HG03135 (cell line): Measurements from ENCODE around the gene HMSD.
"Not testable (repeated sequence)": the region's sequence is repeated elsewhere in the genome, so short reads cannot be mapped to it uniquely, and the experiment has no call there.

ENCODE experiments used
- ATAC-seq: cut with Tn5 transposase; IDR thresholded peaks from one replicate; pipeline ENCODE4 v1.9.1; 2021; ENCODE audit warnings: mild to moderate bottlenecking, moderate library complexity; ENCODE audit not compliant: unreplicated experiment

HMSD gene, protein sequence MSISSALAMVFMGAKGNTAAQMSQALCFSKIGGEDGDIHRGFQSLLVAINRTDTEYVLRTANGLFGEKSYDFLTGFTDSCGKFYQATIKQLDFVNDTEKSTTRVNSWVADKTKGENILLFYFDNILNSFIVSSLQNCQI

DNA sequence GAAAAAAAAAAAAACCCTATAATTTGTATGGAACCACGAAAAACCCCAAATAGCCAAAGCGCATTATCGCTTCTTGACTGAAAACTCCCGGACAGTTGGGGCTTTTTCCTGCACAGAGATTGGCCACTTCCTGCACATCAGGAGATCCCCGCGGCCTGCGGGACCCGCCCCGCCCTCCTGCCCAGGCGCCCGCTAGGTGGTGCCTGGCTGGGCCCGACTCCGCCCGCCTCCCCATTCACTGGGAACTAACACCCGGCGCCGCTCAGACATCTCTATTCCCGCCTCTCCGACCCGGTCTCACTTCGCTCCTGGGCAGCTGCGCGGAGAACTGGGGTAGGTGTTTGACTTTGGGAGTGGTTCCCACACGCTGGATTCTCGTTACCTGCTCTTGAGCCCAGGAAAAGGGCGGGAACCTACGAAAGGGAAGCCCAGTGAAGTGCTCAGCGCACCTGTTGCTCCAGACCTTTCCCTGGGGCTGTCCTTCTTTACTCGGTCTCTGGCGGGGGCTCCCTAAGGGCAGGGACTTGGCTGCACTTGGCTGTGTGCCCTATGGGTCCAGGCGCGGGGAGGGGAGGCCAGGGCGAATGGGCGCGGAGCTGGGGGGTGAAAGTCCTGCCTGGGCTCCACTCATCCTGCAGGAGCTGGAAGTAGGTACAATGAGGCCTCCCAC lies at the start of gene HMSD:
Gene HMSD, plus strand, starts transcription at position 234 of the 670 bp plus-strand sequence. CDS start 4,155 bp downstream, outside the sequence.
- peak; percentile 83 for ATAC-seq

DNA sequence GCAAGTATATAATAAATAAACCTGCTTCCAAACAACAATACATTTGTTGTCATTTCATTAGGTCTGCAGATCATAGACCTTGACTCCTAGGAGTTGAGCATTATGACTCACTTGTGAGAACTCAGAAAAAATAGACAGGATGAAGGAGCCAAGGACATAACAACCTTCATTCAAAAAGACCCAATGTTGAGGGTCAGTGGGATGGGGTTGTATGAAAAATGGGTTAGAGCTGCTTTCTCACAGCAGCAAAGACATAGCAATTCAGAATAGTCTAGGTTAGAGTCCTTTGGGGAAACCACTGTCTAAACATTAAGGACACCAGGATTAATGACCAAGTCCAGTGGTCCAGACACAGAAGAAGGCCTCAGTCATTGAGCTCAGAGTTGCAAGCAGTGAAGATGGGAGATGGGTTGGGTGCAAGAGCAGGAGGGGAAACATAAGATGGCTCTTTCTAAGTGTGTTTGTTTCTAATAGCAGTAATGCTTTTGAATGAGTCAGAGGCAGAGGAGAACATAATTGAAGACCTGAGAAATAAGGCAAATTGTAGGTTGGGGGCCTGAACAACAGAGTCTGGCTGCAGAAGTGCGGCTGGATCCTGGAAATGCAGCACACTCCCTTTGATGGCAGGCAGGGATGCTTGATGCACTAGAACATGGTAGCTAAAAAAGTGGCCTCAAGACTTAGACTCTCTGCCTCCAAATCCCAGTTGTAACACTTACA lies 45.1 kb upstream of the HMSD start:
- ATAC-seq: no peak

DNA sequence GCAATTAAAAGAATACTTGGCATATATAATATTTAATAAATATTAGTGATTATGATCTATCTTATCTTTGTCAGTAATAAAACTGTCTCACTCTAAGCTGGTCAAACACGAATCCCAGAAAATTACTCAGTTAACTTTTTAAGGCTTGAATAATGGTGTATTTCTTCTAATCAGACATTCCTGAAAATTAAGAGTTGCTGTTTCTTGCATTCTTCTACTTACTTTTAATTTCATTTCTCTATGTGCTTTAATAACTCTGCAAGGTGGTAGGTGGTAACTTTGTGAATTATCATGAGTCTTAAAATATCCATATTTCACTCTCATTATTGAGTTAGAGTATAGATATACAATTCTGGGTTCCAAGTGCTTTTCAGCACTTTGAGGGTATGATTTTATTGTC lies 44.4 kb upstream of the HMSD start:
- no peak for ATAC-seq

DNA sequence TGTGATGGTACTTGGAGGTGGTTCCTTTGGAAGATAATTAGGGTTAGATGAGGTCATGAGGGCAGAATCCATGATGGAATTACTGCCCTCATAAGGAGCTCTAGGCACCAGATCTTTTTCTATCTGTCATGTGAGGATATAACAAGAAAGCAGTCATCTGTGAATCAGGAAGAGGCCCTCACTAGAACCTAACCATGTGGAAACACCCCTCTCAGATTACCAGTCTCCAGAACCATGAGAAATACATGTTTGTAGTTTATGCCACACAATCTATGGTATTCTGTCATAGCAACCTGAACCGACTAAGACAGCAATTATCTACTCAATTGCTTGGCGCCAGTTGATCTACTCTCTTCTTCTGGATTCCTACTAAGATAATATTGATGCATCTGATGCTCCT lies 43.7 kb upstream of the HMSD start:
- ATAC-seq: no peak

DNA sequence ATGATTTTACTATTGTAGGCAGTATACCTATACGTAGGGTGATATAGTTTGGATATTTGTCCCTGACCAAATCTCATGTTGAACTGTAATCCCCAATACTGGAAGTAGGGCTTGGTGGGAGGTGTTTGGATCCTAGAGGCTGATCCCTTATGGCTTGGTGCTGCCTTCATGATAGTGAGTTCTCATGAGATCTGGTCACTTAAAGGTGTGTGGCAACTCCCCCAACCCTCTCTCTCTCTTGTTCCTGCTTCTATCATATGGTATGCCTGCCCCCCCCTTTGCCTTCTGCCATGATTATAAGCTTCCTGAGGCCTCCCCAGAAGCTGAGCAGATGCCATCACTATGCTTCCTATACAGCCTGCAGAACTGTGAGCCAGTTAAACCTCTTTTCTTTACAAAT lies 43.0 kb upstream of the HMSD start:
- ATAC-seq: no peak

DNA sequence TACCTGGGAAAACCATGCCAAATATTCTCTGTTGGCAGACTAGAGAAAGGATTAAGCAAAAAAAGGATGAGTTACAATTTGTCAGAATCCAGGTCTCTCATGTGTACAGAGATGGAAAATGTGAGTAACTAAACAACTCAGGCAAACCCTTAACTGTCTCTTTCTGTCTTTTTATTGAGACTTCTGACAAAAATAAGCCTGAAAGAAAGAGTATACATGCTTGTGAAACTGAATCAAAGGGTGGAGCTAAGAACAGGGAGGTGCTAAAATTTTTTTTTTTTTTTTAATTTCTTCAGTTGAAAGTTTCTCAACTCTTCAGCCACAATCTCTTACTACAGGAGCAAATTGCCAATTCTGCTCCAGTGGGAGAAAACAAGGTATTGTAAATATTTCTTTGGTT lies 41.4 kb upstream of the HMSD start, which contains the start of gene SERPINB10:
Gene SERPINB10, plus strand, starts transcription at position 295 of the 400 bp plus-strand sequence. CDS start 7,553 bp downstream, outside the sequence.
- peak; percentile 60 for ATAC-seq

DNA sequence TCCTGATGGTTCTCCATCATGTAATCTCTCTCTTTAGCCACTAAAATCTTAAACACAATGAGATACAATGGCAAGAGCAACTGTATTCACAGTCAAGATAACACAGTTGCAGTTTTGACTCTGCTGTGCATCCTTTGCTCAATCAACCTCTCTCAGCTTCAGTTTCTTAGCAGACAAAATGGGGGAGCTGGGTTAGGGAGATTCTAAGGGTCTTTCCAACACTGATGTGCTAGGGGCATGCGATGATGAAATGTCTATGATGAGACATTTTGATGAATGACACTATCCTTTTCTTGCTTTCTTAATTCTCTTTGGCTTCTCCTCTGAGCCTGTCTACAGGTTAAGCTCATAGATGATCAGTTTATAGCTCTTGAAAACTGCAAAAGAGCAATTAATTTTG lies 40.2 kb upstream of the HMSD start:
- ATAC-seq: no peak

DNA sequence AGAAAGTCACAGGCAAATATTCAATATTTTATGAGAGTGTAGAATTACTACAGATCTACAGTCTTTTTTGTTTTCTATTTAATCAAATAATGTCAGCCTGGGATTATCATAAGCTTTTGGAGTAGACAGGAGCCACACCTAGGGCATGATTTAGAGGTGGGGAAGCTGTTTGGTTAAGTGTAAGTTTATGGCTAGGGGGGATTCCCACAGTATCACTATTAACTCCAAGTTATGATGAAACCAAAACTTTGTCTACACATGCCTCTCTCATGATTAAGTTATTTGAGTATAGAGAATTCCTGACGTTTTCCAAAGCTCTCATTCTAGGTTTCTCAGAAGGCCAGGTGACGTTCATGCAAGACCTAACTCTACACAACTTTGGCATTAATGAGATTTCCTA lies 39.2 kb upstream of the HMSD start:
- ATAC-seq: no peak

DNA sequence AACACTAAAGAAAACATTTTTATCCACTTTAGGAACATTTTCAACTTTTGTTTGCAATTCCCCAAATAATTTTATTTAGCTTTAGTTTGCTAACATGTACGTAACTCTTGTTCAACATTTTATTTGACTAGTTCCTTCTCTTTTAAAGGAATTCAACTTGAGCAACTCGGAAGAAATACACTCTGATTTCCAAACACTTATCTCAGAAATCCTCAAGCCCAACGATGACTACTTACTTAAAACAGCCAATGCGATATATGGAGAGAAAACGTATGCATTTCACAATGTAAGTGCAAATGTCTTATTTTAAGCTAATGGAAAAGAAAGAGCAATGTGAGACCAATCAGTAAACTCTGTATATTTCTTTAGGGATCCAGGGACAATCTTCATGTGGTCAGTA lies 31.3 kb upstream of the HMSD start:
- no peak for ATAC-seq

DNA sequence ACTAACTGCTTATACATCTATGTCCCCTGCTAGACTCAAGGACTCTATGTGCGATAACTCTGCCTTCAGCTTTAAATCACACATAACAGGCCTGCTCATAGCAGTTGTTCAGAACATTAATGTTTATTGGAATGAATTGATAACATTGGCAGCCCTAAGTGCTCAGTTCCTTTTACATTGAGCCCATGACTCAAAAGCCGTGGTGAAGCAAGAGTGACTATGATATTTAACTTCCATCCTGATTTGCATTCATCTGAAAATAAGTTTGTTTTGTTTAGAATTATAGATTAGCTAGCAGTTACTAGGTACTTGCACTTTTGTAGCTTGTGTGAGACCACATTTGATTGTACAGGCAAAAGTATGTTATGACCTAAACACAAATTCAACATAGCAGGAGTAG lies 27.1 kb upstream of the HMSD start:
- ATAC-seq: no peak

DNA sequence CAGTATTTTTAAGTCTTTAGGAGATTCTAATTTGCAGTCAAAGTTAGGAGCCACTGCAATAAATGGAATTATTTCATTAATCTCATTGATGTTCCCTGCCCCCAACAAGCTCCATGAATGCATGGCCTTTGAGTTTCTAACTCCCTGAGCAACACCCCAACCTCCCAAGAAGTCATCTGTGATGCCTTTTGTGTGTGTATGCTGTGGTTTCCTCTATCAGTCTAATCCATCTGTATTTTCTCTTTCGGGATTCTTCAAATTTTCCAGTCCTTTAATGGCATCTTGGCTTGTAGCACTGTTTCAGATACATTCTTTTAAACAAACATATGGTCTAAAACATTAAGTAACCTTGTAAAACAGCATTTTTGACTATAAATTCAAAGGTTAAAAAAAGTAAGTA lies 24.6 kb upstream of the HMSD start:
- ATAC-seq: no peak

DNA sequence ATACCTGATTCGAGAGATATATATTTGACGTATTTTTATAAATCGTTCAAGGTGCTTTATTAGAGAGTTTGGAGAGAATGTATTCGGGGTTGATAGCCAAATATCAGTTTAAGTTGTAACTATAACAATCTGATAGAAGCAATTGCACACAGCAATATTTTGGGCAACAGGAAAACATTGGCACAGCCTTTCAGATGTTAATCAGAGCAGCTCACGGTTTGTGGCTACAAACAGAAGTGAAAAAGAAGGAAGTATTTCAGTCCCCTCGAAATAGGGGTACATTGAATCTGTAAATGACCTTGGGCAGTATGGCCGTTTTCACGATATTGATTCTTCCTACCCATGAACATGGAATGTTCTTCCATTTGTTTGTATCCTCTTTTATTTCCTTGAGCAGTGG lies 20.8 kb upstream of the HMSD start:
- no peak for ATAC-seq

DNA sequence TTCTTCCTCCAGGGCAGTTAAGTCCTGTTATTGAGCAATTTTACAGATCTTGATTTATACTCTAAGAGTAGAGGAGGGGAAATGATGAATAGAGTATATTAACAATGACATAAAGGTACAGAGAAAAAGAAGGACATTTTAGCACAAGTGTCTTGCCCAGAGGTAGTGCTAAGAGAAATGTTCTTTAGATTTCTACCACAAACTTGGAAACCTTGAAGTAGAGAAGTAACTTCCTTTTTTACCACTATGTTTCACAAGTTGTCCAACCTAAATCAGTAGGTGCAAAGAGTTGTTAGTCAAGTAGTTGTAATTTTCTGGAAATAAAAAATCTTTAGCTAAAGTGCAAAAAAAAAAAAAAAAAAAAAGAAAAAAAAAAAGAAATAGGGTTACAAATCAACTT lies 19.7 kb upstream of the HMSD start:
- not testable (repeated sequence) for ATAC-seq

DNA sequence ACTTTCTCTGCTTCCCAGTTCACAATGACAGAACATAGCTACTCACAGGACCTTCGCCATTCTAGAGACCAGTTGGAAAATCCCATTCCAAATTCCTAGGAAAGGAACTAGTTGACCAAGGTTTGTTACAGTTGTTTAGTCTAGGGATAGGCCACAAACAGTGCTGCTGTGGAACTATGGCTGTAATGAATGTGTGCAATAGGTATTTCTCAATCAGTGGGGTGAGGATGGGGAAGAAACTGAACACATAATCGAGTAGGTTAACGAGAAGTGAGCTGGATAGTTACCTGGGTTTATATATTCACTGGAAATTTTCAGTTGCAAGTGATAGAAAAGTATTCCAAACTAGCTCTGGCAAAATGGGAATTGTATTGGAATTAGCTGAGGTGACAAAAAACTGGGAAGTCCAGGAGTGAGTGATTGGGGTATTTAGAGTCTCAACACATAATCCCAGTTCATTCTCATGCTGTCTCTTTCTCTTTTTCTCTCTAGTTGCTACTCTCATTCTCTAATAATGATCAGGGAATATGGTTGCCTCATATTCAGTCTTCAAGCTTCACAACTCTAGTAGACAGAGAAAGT lies 18.2 kb upstream of the HMSD start:
- no peak for ATAC-seq

DNA sequence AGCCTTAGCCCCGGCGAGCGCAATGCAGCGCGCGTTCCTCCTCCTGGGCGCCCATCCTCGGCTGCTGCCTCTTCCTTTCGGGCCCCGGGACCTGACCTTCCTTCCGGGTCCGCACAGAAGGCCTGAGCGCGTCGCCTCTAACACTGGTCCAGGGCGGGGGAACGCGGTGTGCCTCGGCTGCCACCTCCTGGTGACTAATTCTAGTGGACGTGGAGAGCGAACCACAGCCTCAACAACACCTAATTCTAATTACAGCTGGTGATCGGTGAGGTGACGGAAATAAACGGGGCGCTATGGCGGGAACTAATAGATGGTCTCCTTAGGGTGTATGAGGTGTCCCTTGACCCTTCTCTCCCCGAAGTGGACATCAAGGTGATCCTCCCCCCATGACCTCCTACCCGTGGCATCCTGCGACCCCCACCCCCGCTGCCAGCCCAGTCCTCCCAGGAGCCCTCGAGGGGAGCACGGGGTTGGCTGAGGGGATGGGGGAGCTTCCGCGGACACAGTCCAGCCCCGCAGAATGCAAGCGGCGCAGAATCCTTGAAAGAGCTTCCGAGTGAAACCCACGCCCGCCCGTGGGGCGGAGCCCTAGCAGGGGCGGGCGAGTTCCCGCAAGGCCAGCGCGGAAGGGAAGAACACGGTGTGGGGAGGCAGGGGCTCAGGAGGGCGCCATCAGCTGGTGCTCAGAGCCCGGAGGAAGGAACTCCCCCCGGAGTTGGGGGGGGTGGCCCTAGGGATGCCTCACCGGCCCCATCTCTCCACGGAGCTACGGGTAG lies 12.8 kb upstream of the HMSD start:
- ATAC-seq: peak; percentile 99

DNA sequence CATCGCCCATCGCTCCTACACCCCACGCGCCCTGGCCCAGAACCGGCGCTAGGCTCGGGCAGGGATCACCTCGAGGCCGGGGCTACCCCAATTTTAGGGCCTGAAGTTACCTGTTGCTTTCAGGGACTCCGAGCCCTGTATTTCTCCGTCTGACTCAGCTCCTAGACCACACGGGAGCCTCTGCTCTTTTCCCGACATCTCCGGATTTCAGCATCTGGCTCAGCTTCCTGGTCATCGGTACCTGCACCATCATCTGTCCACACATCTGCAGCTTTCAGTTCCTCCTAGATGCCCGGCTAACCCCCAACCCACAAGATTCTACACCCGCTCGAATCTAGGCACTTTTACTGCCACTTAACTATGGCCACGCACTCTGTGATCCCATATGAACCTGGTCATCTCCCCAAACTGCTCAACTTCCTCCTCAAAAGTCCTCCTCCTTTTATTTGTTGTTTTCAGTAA lies 12.1 kb upstream of the HMSD start:
- peak; percentile 35 for ATAC-seq

DNA sequence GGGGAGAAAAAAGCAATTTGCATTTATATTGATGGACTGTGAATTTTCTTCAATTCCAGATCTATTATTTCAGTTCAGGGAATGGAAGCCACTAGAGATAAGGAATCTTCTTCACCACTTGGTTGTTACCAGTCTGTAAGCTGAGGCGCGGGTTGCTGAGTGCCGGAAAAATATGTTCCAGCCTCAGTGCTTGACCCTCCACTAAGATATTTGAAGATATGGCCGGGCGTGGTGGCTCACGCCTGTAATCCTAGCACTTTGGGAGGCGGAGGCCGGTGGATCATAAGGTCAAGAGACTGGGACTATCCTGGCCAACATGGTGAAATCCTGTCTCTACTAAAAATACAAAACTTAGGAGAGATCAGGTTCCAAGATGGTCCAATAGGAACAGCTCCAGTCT lies 9.1 kb upstream of the HMSD start:
- ATAC-seq: no peak

DNA sequence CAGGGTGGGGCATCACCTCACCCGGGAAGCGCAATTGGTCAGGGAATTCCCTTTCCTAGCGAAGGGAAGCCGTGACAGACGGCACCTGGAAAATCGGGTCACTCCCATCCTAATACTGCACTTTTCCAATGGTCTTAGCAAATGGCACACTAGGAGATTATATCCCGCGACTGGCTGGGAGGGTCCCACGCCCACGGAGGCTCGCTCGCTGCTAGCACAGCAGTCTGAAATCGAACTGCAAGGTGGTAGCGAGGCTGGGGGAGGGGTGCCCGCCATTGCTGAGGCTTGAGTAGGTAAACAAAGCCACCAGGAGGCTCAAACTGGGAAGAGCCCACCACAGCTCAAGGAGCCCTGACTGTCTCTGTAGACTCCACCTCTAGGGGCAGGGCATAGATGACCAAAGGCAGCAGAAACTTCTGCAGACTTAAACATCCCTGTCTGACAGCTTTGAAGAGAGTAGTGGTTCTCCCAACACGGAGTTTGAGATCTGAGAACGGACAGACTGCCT lies 8.5 kb upstream of the HMSD start:
- ATAC-seq: not testable (repeated sequence)

DNA sequence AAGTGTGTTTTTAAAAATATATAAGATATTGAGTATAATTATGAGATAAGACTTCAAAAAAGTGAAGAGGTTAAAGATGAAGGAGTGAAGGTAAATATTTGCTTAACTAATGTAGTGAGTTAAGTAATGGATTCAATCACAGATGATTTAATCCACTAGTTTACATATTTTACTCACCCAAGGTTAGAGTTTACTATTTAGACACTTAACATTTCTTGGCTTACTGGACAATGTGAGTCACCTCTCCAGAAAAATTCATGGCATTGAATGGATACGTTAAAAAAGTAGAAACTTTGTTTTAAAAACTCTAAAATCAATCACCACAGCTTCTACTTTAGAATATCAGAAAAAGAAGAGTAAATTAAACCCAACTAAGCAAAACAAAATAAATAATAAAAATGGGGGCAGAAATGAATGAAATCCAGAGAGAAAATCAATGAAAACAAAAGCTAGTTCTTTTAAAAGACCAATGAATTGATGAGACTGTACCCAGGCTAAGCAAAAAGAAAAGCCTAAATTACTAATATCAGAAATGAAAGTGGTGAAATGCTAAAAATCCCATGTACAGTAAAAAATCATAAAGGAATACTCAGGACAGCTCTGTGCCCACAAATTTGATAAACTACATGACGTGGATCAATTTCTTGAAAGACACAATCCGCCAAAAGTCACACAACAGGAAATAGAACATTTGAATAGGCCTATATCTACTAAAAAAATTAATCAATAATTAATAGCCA lies 1.9 kb upstream of the HMSD start:
- no peak for ATAC-seq

DNA sequence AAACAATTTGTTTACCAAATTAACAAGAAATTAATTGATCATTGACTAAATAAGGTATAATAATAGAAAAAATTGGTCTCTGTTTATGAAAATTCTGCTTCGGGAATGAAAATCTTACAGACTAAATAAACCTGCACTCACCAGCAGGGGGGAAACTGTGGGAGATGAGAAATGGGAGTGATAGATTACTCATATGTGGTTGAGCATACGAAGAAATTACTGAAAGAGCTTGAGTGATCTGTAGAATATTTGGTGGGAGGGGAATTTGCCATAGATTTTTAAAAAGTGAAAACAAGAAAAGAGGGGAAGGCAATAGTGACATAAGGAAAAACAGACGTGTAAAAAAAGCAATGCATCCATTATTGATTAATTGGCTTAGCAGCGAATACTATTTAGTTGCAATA lies 2.2 kb downstream of the HMSD start:
- ATAC-seq: peak; percentile 43
